HepG2 (cell line): Measurements from ENCODE around the gene FMNL2. TPM values are rescaled to one million over a fixed set of nuclear protein-coding genes. Genes with fewer than 3 reads are reported as not detected.

Experiments
- FOXJ3 ChIP-seq: sonication (generic); formaldehyde crosslinking; IDR thresholded peaks from 2 replicates; pipeline ENCODE4 v1.4.0; 2020; ENCODE audit warnings: missing genetic modification reagents, mild to moderate bottlenecking, borderline replicate concordance
- HDAC2 ChIP-seq: sonication (generic); formaldehyde crosslinking; IDR thresholded peaks from 2 replicates; pipeline ENCODE4 v1.4.0; 2020; ENCODE audit warnings: missing genetic modification reagents
- HNRNPUL1 ChIP-seq: fragments of 200-400 bp; formaldehyde crosslinking; IDR thresholded peaks from 2 replicates; pipeline ENCODE4 v1.6.1; 2017; ENCODE audit warnings: low read depth, mild to moderate bottlenecking, low read length, moderate library complexity
- KMT2A ChIP-seq: sonication (generic); formaldehyde crosslinking; IDR thresholded peaks from 2 replicates; pipeline ENCODE4 v1.4.0; 2020; ENCODE audit warnings: missing genetic modification reagents
- MAFF ChIP-seq: IDR thresholded peaks from 2 replicates; pipeline ENCODE4 v1.6.1; 2011; ENCODE audit warnings: low read depth, low read length, improper control_type of control experiment
- NPAS2 ChIP-seq: sonication (generic); formaldehyde crosslinking; IDR thresholded peaks from 2 replicates; pipeline ENCODE4 v1.8.0; 2022; ENCODE audit warnings: mild to moderate bottlenecking, missing genetic modification reagents, borderline replicate concordance
- PHF21A ChIP-seq: sonication (generic); formaldehyde crosslinking; IDR thresholded peaks from 2 replicates; pipeline ENCODE4 v1.5.0; 2020; ENCODE audit warnings: mild to moderate bottlenecking, missing genetic modification reagents
- TARDBP ChIP-seq: sonication (generic); formaldehyde crosslinking; IDR thresholded peaks from 2 replicates; pipeline ENCODE4 v1.8.0; 2022; ENCODE audit warnings: mild to moderate bottlenecking, missing genetic modification reagents
- ZBED4 ChIP-seq: sonication (generic); formaldehyde crosslinking; IDR thresholded peaks from 2 replicates; pipeline ENCODE4 v1.4.0; 2020; ENCODE audit warnings: missing genetic modification reagents, borderline replicate concordance
- ZKSCAN1 ChIP-seq: fragments of 150-350 bp; IDR thresholded peaks from 2 replicates; pipeline ENCODE4 v1.6.1; 2014; ENCODE audit warnings: low read length
- ZKSCAN5 ChIP-seq: sonication (generic); formaldehyde crosslinking; IDR thresholded peaks from 2 replicates; pipeline ENCODE4 v1.5.1; 2020; ENCODE audit warnings: mild to moderate bottlenecking, missing genetic modification reagents
- ZNF264 ChIP-seq: sonication (generic); formaldehyde crosslinking; IDR thresholded peaks from 2 replicates; pipeline ENCODE4 v1.4.0; 2020; ENCODE audit warnings: missing genetic modification reagents
- ZNF383 ChIP-seq: sonication (generic); formaldehyde crosslinking; IDR thresholded peaks from 2 replicates; pipeline ENCODE4 v1.4.0; 2020; ENCODE audit warnings: missing genetic modification reagents, mild to moderate bottlenecking, borderline replicate concordance
- ZNF543 ChIP-seq: sonication (generic); formaldehyde crosslinking; IDR thresholded peaks from 2 replicates; pipeline ENCODE4 v1.4.0; 2020; ENCODE audit warnings: mild to moderate bottlenecking, missing genetic modification reagents
- ZNF550 ChIP-seq: sonication (generic); formaldehyde crosslinking; IDR thresholded peaks from 2 replicates; pipeline ENCODE4 v1.4.0; 2020; ENCODE audit warnings: mild to moderate bottlenecking, missing genetic modification reagents, borderline replicate concordance
- ZNF772 ChIP-seq: sonication (generic); formaldehyde crosslinking; IDR thresholded peaks from 2 replicates; pipeline ENCODE4 v1.5.0; 2020; ENCODE audit warnings: mild to moderate bottlenecking, missing genetic modification reagents
- ZNF777 ChIP-seq: sonication (generic); formaldehyde crosslinking; IDR thresholded peaks from 2 replicates; pipeline ENCODE4 v1.4.0; 2020; ENCODE audit warnings: missing genetic modification reagents
- ZNF841 ChIP-seq: sonication (generic); formaldehyde crosslinking; IDR thresholded peaks from 2 replicates; pipeline ENCODE4 v1.8.1; 2023; ENCODE audit warnings: missing genetic modification reagents, borderline replicate concordance
- ZSCAN20 ChIP-seq: sonication (generic); formaldehyde crosslinking; IDR thresholded peaks from 2 replicates; pipeline ENCODE4 v1.4.0; 2020; ENCODE audit warnings: missing genetic modification reagents, mild to moderate bottlenecking, borderline replicate concordance
- polyA plus RNA-seq, 8 experiments: library from polyadenylated mRNA; depleted of rRNA in 3 of 8; stranded (reverse) in 7 of 8; unstranded in 1 of 8; fragments of >200 nt; fragmentation: Illumina TruSeq in 4 of 8; extraction: Trizol in 4 of 8; gene quantifications; 2 replicates each; pipeline versions ENCODE4 v1.2.1 to v1.2.3, GENCODE V29; 2011 to 2016; ENCODE audit warnings: low read depth in 4 of 8, missing spikeins in 1 of 8, mixed read lengths in 1 of 8; ENCODE audit not compliant: insufficient read depth in 1 of 8
- total RNA-seq, 5 experiments: library from RNA; depleted of rRNA; stranded (reverse); fragments of >200 nt; fragmentation: Illumina TruSeq; extraction: Trizol; gene quantifications; 2 replicates each; pipeline ENCODE4 v1.2.3, GENCODE V29; 2016; ENCODE audit warnings: low read depth in 1 of 5
- TF ChIP-seq, protein P1 (sequence below): sonication (generic); formaldehyde crosslinking; IDR thresholded peaks from 2 replicates; pipeline ENCODE4 v1.4.0; 2020; ENCODE audit warnings: mild to moderate bottlenecking, low read depth, missing genetic modification reagents
- TF ChIP-seq, protein P2 (sequence below): conservative IDR thresholded peaks from 2 replicates; pipeline ENCODE4 v1.6.1; 2018; ENCODE audit warnings: missing genetic modification reagents
- TF ChIP-seq, protein P3 (sequence below): sonication (generic); formaldehyde crosslinking; IDR thresholded peaks from 2 replicates; pipeline ENCODE4 v1.4.0; 2020; ENCODE audit warnings: missing genetic modification reagents, mild to moderate bottlenecking, borderline replicate concordance

FMNL2 gene
- total and polyA plus RNA-seq, 2 of the 13 experiments (the other 11 are each of a cell fraction or from before 2014, with no cell fraction given), result 66.5 to 67.7 TPM

- TF ChIP-seq ZKSCAN1 (no peak), ZNF772 (CRISPR knock-in tag) (no peak), ZNF383 (no peak), HNRNPUL1 (no peak), ZNF841 (CRISPR knock-in tag) (no peak), HDAC2 (CRISPR knock-in tag) (no peak), PHF21A (CRISPR knock-in tag) (no peak), ZNF550 (no peak), ZNF264 (0 out of 2 replicates have a peak, but pooled peaks have one; percentile 43), TARDBP (0 out of 2 replicates have a peak, but pooled peaks have one; percentile 51), ZKSCAN5 (CRISPR knock-in tag) (no peak), FOXJ3 (CRISPR knock-in tag) (0 out of 2 replicates have a peak, but pooled peaks have one; percentile 59), MAFF (no peak), KMT2A (no peak), ZBED4 (CRISPR knock-in tag) (no peak), ZNF777 (CRISPR knock-in tag) (no peak), ZNF543 (CRISPR knock-in tag) (no peak), ZSCAN20 (CRISPR knock-in tag) (0 out of 2 replicates have a peak, but pooled peaks have one; percentile 38), NPAS2 (CRISPR knock-in tag) (no peak)
- TF ChIP-seq, protein P1, sequence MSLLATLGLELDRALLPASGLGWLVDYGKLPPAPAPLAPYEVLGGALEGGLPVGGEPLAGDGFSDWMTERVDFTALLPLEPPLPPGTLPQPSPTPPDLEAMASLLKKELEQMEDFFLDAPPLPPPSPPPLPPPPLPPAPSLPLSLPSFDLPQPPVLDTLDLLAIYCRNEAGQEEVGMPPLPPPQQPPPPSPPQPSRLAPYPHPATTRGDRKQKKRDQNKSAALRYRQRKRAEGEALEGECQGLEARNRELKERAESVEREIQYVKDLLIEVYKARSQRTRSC (CRISPR knock-in tag), result no peak
- TF ChIP-seq, protein P2, sequence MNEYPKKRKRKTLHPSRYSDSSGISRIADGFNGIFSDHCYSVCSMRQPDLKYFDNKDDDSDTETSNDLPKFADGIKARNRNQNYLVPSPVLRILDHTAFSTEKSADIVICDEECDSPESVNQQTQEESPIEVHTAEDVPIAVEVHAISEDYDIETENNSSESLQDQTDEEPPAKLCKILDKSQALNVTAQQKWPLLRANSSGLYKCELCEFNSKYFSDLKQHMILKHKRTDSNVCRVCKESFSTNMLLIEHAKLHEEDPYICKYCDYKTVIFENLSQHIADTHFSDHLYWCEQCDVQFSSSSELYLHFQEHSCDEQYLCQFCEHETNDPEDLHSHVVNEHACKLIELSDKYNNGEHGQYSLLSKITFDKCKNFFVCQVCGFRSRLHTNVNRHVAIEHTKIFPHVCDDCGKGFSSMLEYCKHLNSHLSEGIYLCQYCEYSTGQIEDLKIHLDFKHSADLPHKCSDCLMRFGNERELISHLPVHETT (CRISPR knock-in tag), result no peak
- TF ChIP-seq, protein P3, sequence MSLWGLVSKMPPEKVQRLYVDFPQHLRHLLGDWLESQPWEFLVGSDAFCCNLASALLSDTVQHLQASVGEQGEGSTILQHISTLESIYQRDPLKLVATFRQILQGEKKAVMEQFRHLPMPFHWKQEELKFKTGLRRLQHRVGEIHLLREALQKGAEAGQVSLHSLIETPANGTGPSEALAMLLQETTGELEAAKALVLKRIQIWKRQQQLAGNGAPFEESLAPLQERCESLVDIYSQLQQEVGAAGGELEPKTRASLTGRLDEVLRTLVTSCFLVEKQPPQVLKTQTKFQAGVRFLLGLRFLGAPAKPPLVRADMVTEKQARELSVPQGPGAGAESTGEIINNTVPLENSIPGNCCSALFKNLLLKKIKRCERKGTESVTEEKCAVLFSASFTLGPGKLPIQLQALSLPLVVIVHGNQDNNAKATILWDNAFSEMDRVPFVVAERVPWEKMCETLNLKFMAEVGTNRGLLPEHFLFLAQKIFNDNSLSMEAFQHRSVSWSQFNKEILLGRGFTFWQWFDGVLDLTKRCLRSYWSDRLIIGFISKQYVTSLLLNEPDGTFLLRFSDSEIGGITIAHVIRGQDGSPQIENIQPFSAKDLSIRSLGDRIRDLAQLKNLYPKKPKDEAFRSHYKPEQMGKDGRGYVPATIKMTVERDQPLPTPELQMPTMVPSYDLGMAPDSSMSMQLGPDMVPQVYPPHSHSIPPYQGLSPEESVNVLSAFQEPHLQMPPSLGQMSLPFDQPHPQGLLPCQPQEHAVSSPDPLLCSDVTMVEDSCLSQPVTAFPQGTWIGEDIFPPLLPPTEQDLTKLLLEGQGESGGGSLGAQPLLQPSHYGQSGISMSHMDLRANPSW (CRISPR knock-in tag), result no peak
Measured at GRCh38 chr2:152473151-152473857, 138.3 kb downstream of the FMNL2 start (continued).
